Gastroesophageal sphincter (tissue), 3 donors: Measurements from ENCODE around the gene NCOA3.

Experiments
- EP300 ChIP-seq: sonication (generic); formaldehyde crosslinking; IDR thresholded peaks from one replicate; pipeline ENCODE4 v1.6.1; 2017; ENCODE audit warnings: antibody characterized with exemption, mild to moderate bottlenecking
- POLR2A ChIP-seq, 2 donors: fragments of 450-650 bp; IDR thresholded peaks; one replicate each; pipeline ENCODE4 v1.6.1; 2017; ENCODE audit warnings: antibody characterized with exemption in 2 of 2, mild to moderate bottlenecking in 2 of 2, moderate library complexity in 1 of 2
- TF ChIP-seq, protein P1 (sequence below), 4 experiments: fragments of 200-600 bp in 2 of 4; fragments of 450-650 bp in 2 of 4; sonication (generic) in 1 of 4; IDR thresholded peaks; one replicate each; pipeline ENCODE4 v1.5.1; 2017 to 2019; ENCODE audit warnings: antibody characterized with exemption in 4 of 4, mild to moderate bottlenecking in 2 of 4, moderate library complexity in 2 of 4

DNA sequence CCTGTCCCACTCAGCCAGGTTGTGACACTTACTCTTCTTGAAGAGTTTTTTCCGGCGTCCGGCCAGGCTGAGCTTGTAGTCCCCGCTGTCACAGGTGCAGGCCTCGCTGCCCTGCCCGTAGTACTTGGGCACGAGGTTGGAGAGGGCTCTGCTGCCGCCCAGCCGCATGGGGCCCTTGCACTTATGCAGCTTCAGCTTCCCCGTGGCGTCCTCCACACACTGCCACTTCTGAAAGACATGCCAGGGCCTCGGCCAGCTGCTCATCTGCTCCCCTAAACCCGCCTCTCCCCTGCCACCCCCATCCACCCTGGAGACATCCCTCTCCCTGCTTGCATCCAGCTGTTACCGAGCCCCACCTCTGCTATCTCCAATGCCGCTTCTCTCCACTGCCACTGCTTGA lies 170.5 kb downstream of the NCOA3 start:
- TF ChIP-seq, protein P1, sequence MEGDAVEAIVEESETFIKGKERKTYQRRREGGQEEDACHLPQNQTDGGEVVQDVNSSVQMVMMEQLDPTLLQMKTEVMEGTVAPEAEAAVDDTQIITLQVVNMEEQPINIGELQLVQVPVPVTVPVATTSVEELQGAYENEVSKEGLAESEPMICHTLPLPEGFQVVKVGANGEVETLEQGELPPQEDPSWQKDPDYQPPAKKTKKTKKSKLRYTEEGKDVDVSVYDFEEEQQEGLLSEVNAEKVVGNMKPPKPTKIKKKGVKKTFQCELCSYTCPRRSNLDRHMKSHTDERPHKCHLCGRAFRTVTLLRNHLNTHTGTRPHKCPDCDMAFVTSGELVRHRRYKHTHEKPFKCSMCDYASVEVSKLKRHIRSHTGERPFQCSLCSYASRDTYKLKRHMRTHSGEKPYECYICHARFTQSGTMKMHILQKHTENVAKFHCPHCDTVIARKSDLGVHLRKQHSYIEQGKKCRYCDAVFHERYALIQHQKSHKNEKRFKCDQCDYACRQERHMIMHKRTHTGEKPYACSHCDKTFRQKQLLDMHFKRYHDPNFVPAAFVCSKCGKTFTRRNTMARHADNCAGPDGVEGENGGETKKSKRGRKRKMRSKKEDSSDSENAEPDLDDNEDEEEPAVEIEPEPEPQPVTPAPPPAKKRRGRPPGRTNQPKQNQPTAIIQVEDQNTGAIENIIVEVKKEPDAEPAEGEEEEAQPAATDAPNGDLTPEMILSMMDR (IDR thresholded peaks at IDR 0.05): no peak
- no peak for TF ChIP-seq EP300
- TF ChIP-seq POLR2A (IDR thresholded peaks at IDR 0.05): no peak
